DOHH2 (cell line): ENCODE results near the gene PNRC1.

ENCODE experiments used
- CTCF ChIP-seq: fragments of 200-600 bp; sonication (generic); IDR thresholded peaks from one replicate; pipeline ENCODE4 v1.5.1; 2014; ENCODE audit warnings: antibody characterized with exemption, mild to moderate bottlenecking, low read depth, low read length; ENCODE audit not compliant: poor library complexity, severe bottlenecking
- EZH2phosphoT487 ChIP-seq: fragments of 200-600 bp; sonication (generic); IDR thresholded peaks from 2 replicates; pipeline ENCODE4 v1.6.1; 2017; ENCODE audit warnings: borderline replicate concordance, mild to moderate bottlenecking, antibody characterized with exemption, low read length, moderate library complexity, mixed read lengths

GRCh38 chr6:89050697-89051096 is 29.9 kb upstream of the PNRC1 start:
- no peak for TF ChIP-seq CTCF
- TF ChIP-seq EZH2phosphoT487, result no peak
